WTC11 (cell line): ENCODE measurements around the gene HSPBAP1.

Experiments used
- GABPB1 ChIP-seq: sonication (generic); formaldehyde crosslinking; IDR thresholded peaks from 2 replicates; pipeline ENCODE4 v1.8.1; 2023; ENCODE audit warnings: mild to moderate bottlenecking, missing genetic modification reagents
- TF ChIP-seq, protein P1 (sequence below): fragments of 200-600 bp; IDR thresholded peaks from 2 replicates; pipeline ENCODE4 v1.8.0; 2022; ENCODE audit warnings: antibody characterized with exemption

- TF ChIP-seq, protein P1, sequence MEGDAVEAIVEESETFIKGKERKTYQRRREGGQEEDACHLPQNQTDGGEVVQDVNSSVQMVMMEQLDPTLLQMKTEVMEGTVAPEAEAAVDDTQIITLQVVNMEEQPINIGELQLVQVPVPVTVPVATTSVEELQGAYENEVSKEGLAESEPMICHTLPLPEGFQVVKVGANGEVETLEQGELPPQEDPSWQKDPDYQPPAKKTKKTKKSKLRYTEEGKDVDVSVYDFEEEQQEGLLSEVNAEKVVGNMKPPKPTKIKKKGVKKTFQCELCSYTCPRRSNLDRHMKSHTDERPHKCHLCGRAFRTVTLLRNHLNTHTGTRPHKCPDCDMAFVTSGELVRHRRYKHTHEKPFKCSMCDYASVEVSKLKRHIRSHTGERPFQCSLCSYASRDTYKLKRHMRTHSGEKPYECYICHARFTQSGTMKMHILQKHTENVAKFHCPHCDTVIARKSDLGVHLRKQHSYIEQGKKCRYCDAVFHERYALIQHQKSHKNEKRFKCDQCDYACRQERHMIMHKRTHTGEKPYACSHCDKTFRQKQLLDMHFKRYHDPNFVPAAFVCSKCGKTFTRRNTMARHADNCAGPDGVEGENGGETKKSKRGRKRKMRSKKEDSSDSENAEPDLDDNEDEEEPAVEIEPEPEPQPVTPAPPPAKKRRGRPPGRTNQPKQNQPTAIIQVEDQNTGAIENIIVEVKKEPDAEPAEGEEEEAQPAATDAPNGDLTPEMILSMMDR, result no peak
- no peak for TF ChIP-seq GABPB1
Observed at GRCh38 chr3:122795674-122796195, 2.1 kb upstream of the HSPBAP1 start.
